NCI-H460 (cell line): ENCODE measurements around the gene PC. TPM values are rescaled to one million over a fixed set of nuclear protein-coding genes. Genes with fewer than 3 reads are reported as not detected.
"Not testable (repeated sequence)": the region's sequence is repeated elsewhere in the genome, so short reads cannot be mapped to it uniquely, and the experiment has no call there.

Source experiments
- DNase-seq: peaks from one replicate; pipeline ENCODE4 v3.0.0-alpha.2; 2016; ENCODE audit warnings: low read depth; ENCODE audit errors: extremely low read depth
- small RNA-seq, 2 experiments: library from RNA; depleted of rRNA; stranded (forward); fragments of <200 nt; gene quantifications; one replicate each; pipeline ENCODE3, GENCODE V24; 2014
- total RNA-seq: library from RNA; depleted of rRNA; stranded (reverse); fragments of >200 nt; shearing (Covaris generic); gene quantifications from 2 replicates; pipeline ENCODE4 v1.2.3, GENCODE V29; 2014; rRNA removed

The PC gene
- total RNA-seq, 1 experiment from 2014 or later, result 22.2 TPM

GRCh38 chr11:66818231-66818955 is 139.8 kb downstream of the PC start:
- no peak for DNase-seq

GRCh38 chr11:66815646-66816045 is 142.5 kb downstream of the PC start:
- DNase-seq, result no peak

GRCh38 chr11:66814678-66815077 is 143.5 kb downstream of the PC start:
- no peak for DNase-seq

GRCh38 chr11:66810576-66811185 is 147.5 kb downstream of the PC start:
- no peak for DNase-seq

GRCh38 chr11:66809592-66809991 is 148.6 kb downstream of the PC start:
- no peak for DNase-seq

GRCh38 chr11:66800720-66801428 is 157.3 kb downstream of the PC start:
- no peak for DNase-seq

GRCh38 chr11:66799815-66800214 is 158.4 kb downstream of the PC start:
- not testable (repeated sequence) for DNase-seq

Small RNA genes lying within 50 kb of the gene (small RNA-seq; reads per million reads assigned to genes)
- gene MIR3163, result 0.02 to 0.29 reads per million in 2 experiments
- gene RNU7-23P, result 0 to 0.06 reads per million in 2 experiments

Other genes with a start within 250 kb of the PC start
- gene SPTBN2, start 229.2 kb downstream of the PC start, total RNA-seq, result 17.0 and 17.4 TPM in 2 replicates
- 24.1 and 30.8 TPM in 2 replicates for gene RCE1, start 114.9 kb downstream of the PC start, total RNA-seq
- gene LRFN4, start 101.3 kb downstream of the PC start, total RNA-seq, result 30.5 and 32.4 TPM in 2 replicates
- gene C11orf86, start 16.9 kb upstream of the PC start, total RNA-seq, result not detected in 2 replicates
- gene SYT12, start 64.8 kb upstream of the PC start, total RNA-seq, result 0.32 and 0.52 TPM in 2 replicates
- gene RHOD, start 98.5 kb upstream of the PC start, total RNA-seq, result 6.5 and 8.9 TPM in 2 replicates
- 15.1 and 18.5 TPM in 2 replicates for gene KDM2A, start 160.9 kb upstream of the PC start, total RNA-seq